ENCODE results near the gene SPATS2.

The SPATS2 gene

GRCh38 chr12:49567302-49567610 is 200.0 kb downstream of the SPATS2 start:
- Histone ChIP-seq H3K4me1 (peaks cover 0 to 49% (median 30%) of the 10 kb centered on the region in 4 donors), H3K36me3 (peaks cover 27 to 42% (median 30%) of the 10 kb centered on the region in 3 donors), H3K4me3 (peak overlapping the region; percentile 74 to 86), H3K27ac (peak overlapping the region; percentile 76 to 84), H3K27me3 (no peaks in the 10 kb centered on the region), H3K9me3 (no peaks in the 10 kb centered on the region)
- no peak for DNase-seq
- intact Hi-C loops (cut with DNase I; ENCODE audit: low total_unique reads): no loop called here
- TF ChIP-seq CTCF (IDR thresholded peaks at IDR 0.05): no peak

- no peak for TF ChIP-seq CTCF (IDR thresholded peaks at IDR 0.05)
- intact Hi-C loops (cut with DNase I; ENCODE audit: low total_unique reads): no loop called here
These were observed 200.6 kb downstream of the SPATS2 start, which contains the start of gene MCRS1 for GRCh38 chr12:49567611-49568441. TSS of gene MCRS1 (minus strand) at chr12:49568142. CDS start at chr12:49566731, 1,411 bp downstream.

GRCh38 chr12:49568442-49569162 is 201.3 kb downstream of the SPATS2 start:
- TF ChIP-seq CTCF (IDR thresholded peaks at IDR 0.05): no peak
- H3K4me1 ChIP-seq: peaks cover 0 to 49% (median 30%) of the 10 kb centered on the region in 4 donors
- H3K27ac ChIP-seq: peak overlapping the region; percentile 76 to 84
- no peaks in the 10 kb centered on the region for H3K9me3 ChIP-seq
- intact Hi-C loops (cut with DNase I; ENCODE audit: low total_unique reads): no loop called here
- H3K4me3 ChIP-seq: peak overlapping the region; percentile 74 to 86
- no peak for DNase-seq
- H3K27me3 ChIP-seq: no peaks in the 10 kb centered on the region
- peaks cover 13 to 29% (median 16%) of the 10 kb centered on the region in 3 donors for H3K36me3 ChIP-seq

More at GRCh38 chr12:49567611-49568441, 200.6 kb downstream of the SPATS2 start, which contains the start of gene MCRS1:
- no peaks in the 10 kb centered on the region for H3K9me3 ChIP-seq
- H3K27ac ChIP-seq: peak within 1 kb of the TSS; percentile 76 to 84
- peak; percentile 84 to 90 for DNase-seq
- H3K27me3 ChIP-seq: no peaks in the 10 kb centered on the region
- peaks cover 0 to 49% (median 30%) of the 10 kb centered on the region in 4 donors for H3K4me1 ChIP-seq
- H3K4me3 ChIP-seq: peak within 1 kb of the TSS; percentile 74 to 86
- peaks cover 21 to 36% (median 24%) of the 10 kb centered on the region in 3 donors for H3K36me3 ChIP-seq
